Stimulated activated CD4-positive, alpha-beta T cell treated with anti-CD3 and anti-CD28 coated beads, Interleukin-1b, Interleukin-23, amount 100 ng/mL, for 1 hour (primary cell): Measurements from ENCODE around the gene STXBP4.

Experiments used
- DNase-seq, 2 donors: peaks; one replicate each; pipeline ENCODE4 v3.0.0-alpha.2; 2020; ENCODE audit warnings: low read depth in 2 of 2

The STXBP4 gene

GRCh38 chr17:54971147-54971546 is 2.6 kb downstream of the STXBP4 start:
- DNase-seq: no peak

- no peak for DNase-seq
Observed at GRCh38 chr17:54971901-54972300, 3.3 kb downstream of the STXBP4 start.

- no peak for DNase-seq
Observed at GRCh38 chr17:54972406-54973138, 4.0 kb downstream of the STXBP4 start.

- DNase-seq: no peak
Observed at GRCh38 chr17:54974759-54975158, 6.2 kb downstream of the STXBP4 start.

- DNase-seq: no peak
Observed at GRCh38 chr17:54976316-54976715, 7.8 kb downstream of the STXBP4 start.

- no peak for DNase-seq
Observed at GRCh38 chr17:54977744-54978143, 9.2 kb downstream of the STXBP4 start.

- DNase-seq: no peak
Observed at GRCh38 chr17:54979657-54980056, 11.1 kb downstream of the STXBP4 start.

GRCh38 chr17:54980375-54980774 is 11.8 kb downstream of the STXBP4 start:
- no peak for DNase-seq

GRCh38 chr17:54982399-54982798 is 13.8 kb downstream of the STXBP4 start:
- DNase-seq: no peak

GRCh38 chr17:54983260-54983659 is 14.7 kb downstream of the STXBP4 start:
- no peak for DNase-seq

GRCh38 chr17:54985476-54985875 is 16.9 kb downstream of the STXBP4 start:
- no peak for DNase-seq

GRCh38 chr17:54990118-54990517 is 21.6 kb downstream of the STXBP4 start:
- DNase-seq: no peak

GRCh38 chr17:54991567-54991966 is 23.0 kb downstream of the STXBP4 start:
- DNase-seq: no peak

- DNase-seq: no peak
Observed at GRCh38 chr17:54992797-54993639, 24.5 kb downstream of the STXBP4 start.

GRCh38 chr17:54996441-54996840 is 27.9 kb downstream of the STXBP4 start:
- no peak for DNase-seq

GRCh38 chr17:55002458-55002857 is 33.9 kb downstream of the STXBP4 start:
- no peak for DNase-seq

GRCh38 chr17:55004484-55004883 is 35.9 kb downstream of the STXBP4 start:
- no peak for DNase-seq

- DNase-seq: no peak
Observed at GRCh38 chr17:55005520-55005919, 37.0 kb downstream of the STXBP4 start.

- no peak for DNase-seq
Observed at GRCh38 chr17:55023626-55024025, 55.1 kb downstream of the STXBP4 start.

GRCh38 chr17:55037828-55038227 is 69.3 kb downstream of the STXBP4 start:
- DNase-seq: no peak

GRCh38 chr17:55038291-55038690 is 69.7 kb downstream of the STXBP4 start:
- no peak for DNase-seq

GRCh38 chr17:55040611-55041010 is 72.0 kb downstream of the STXBP4 start:
- no peak for DNase-seq

GRCh38 chr17:55053855-55054254 is 85.3 kb downstream of the STXBP4 start:
- DNase-seq: no peak
